ENCODE data around the gene C11orf97.
A peak's percentile ranks its signal among the peaks of the same experiment; 100 is the strongest.

The C11orf97 gene

DNA sequence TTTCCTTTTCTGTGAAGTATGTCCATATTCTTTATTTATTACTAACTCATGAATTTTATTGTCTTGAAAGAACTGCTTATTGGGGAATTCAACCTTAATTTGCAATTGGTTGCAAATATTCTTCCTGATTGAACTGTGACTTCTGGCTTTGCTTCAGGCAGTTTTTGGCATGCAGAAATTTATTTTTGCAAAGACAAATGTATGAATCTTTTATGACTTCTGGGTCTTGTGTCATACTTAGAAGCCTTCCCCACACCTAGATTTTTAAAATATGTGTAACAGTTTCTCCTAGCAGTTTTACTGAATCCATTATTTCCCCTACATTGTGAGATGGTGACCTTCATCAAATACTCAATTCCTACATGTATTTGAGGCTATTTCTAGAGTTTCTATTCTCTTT lies 30.9 kb upstream of the C11orf97 start:
- TF ChIP-seq SP2 (tag by site-specific recombination; IDR thresholded peaks at IDR 0.05) (no peak), REST (tag by site-specific recombination; IDR thresholded peaks at IDR 0.05) (no peak)
- TF ChIP-seq, protein P1, sequence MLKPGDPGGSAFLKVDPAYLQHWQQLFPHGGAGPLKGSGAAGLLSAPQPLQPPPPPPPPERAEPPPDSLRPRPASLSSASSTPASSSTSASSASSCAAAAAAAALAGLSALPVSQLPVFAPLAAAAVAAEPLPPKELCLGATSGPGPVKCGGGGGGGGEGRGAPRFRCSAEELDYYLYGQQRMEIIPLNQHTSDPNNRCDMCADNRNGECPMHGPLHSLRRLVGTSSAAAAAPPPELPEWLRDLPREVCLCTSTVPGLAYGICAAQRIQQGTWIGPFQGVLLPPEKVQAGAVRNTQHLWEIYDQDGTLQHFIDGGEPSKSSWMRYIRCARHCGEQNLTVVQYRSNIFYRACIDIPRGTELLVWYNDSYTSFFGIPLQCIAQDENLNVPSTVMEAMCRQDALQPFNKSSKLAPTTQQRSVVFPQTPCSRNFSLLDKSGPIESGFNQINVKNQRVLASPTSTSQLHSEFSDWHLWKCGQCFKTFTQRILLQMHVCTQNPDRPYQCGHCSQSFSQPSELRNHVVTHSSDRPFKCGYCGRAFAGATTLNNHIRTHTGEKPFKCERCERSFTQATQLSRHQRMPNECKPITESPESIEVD (tag by site-specific recombination; IDR thresholded peaks at IDR 0.05) = no peak
- Histone ChIP-seq H3K4me1 (ENCODE audit: control insufficient read depth, insufficient read depth, low read length) (no peaks in the 10 kb centered on the region), H3K36me3 (ENCODE audit: control insufficient read depth in 2 of 2, insufficient read depth in 1 of 2, low read length in 2 of 2) (peaks cover 36 to 86% of the 10 kb centered on the region in 2 experiments), H3K27ac (ENCODE audit: extremely low read depth, low read depth, low read length) (no peak overlapping the region), H3K9me3 (ENCODE audit: control insufficient read depth, insufficient read depth, low read depth, low read length) (no peaks in the 10 kb centered on the region), H3K4me3 (ENCODE audit: low read depth, low read length) (no peak overlapping the region)
- ChIA-PET CTCF (no interaction called here), POLR2A (no interaction called here)

- H3K9me3 ChIP-seq (ENCODE audit: control insufficient read depth, insufficient read depth, low read depth, low read length) = no peaks in the 10 kb centered on the region
- H3K4me1 ChIP-seq (ENCODE audit: control insufficient read depth, insufficient read depth, low read length) = no peaks in the 10 kb centered on the region
- ChIA-PET CTCF (interaction anchor here (0.7 kb wide), 1 partner anchor 510 kb away, joined by 4 read pairs; no protein-coding TSS in a partner anchor), POLR2A (no interaction called here)
- no peak overlapping the region for H3K27ac ChIP-seq (ENCODE audit: extremely low read depth, low read depth, low read length)
- TF ChIP-seq ZNF76 (tag by site-specific recombination; IDR thresholded peaks at IDR 0.05; ENCODE audit: borderline replicate concordance, low read depth) = no peak
- no peak for TF ChIP-seq ZNF48 (tag by site-specific recombination; IDR thresholded peaks at IDR 0.05)
- no peak for TF ChIP-seq KLF7 (tag by site-specific recombination; IDR thresholded peaks at IDR 0.05; ENCODE audit: borderline replicate concordance)
- H3K4me3 ChIP-seq (ENCODE audit: low read depth, low read length) = no peak overlapping the region
- peaks cover 28 to 92% of the 10 kb centered on the region in 2 experiments for H3K36me3 ChIP-seq (ENCODE audit: control insufficient read depth in 2 of 2, insufficient read depth in 1 of 2, low read length in 2 of 2)
Measured at GRCh38 chr11:94486068-94486467, 26.2 kb upstream of the C11orf97 start.

GRCh38 chr11:94493281-94494125 lies 18.8 kb upstream of the C11orf97 start, which contains the start of the genes ANKRD49 and MRE11:
Gene ANKRD49, plus strand, starts transcription at chr11:94493984. Its CDS starts 2,710 bp downstream, at chr11:94496694.
Gene MRE11, minus strand, starts transcription at chr11:94493844. Its CDS starts 1,043 bp downstream, at chr11:94492801.
- H3K4me3 ChIP-seq (ENCODE audit: low read depth, low read length) = peak within 1 kb of the TSS; percentile 93
- ChIA-PET POLR2A (interaction anchor here (0.6 to 2.3 kb wide), 4 partner anchors 10 to 709 kb away, joined by 3 to 5 read pairs (median 5); partner anchors contain the start of genes FUT4, MED17 and PANX1), CTCF (interaction anchor here (1.5 kb wide), 1 partner anchor 598 kb away, joined by 3 read pairs; no protein-coding TSS in a partner anchor)
- no peaks in the 10 kb centered on the region for H3K9me3 ChIP-seq (ENCODE audit: control insufficient read depth, insufficient read depth, low read depth, low read length)
- H3K36me3 ChIP-seq (ENCODE audit: control insufficient read depth in 2 of 2, insufficient read depth in 1 of 2, low read length in 2 of 2) = peaks cover 10 to 44% of the 10 kb centered on the region in 2 experiments
- no peaks in the 10 kb centered on the region for H3K4me1 ChIP-seq (ENCODE audit: control insufficient read depth, insufficient read depth, low read length)
- H3K27ac ChIP-seq (ENCODE audit: extremely low read depth, low read depth, low read length) = peak within 1 kb of the TSS; percentile 98
- no peak for TF ChIP-seq BCL6B (tag by site-specific recombination; IDR thresholded peaks at IDR 0.05)
- TF ChIP-seq ZNF48 (tag by site-specific recombination; IDR thresholded peaks at IDR 0.05) = no peak
- no peak for TF ChIP-seq ZNF148 (tag by site-specific recombination; IDR thresholded peaks at IDR 0.05; ENCODE audit: borderline replicate concordance)
- TF ChIP-seq, protein P2, sequence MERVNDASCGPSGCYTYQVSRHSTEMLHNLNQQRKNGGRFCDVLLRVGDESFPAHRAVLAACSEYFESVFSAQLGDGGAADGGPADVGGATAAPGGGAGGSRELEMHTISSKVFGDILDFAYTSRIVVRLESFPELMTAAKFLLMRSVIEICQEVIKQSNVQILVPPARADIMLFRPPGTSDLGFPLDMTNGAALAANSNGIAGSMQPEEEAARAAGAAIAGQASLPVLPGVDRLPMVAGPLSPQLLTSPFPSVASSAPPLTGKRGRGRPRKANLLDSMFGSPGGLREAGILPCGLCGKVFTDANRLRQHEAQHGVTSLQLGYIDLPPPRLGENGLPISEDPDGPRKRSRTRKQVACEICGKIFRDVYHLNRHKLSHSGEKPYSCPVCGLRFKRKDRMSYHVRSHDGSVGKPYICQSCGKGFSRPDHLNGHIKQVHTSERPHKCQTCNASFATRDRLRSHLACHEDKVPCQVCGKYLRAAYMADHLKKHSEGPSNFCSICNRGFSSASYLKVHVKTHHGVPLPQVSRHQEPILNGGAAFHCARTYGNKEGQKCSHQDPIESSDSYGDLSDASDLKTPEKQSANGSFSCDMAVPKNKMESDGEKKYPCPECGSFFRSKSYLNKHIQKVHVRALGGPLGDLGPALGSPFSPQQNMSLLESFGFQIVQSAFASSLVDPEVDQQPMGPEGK (tag by site-specific recombination; IDR thresholded peaks at IDR 0.05) = peak; percentile 82
- no peak for TF ChIP-seq ZNF623 (tag by site-specific recombination; IDR thresholded peaks at IDR 0.05)
- TF ChIP-seq ZNF19 (tag by site-specific recombination; IDR thresholded peaks at IDR 0.05; ENCODE audit: low read depth) = no peak
- no peak for TF ChIP-seq ZNF670 (tag by site-specific recombination; IDR thresholded peaks at IDR 0.05; ENCODE audit: low read depth)
- TF ChIP-seq ZBTB21 (tag by site-specific recombination; IDR thresholded peaks at IDR 0.05) = 0 out of 2 replicates have a peak, but pooled peaks have one; percentile 22
- TF ChIP-seq ZNF555 (tag by site-specific recombination; conservative IDR thresholded peaks at IDR 0.05) = no peak
- TF ChIP-seq ZNF24 (tag by site-specific recombination; IDR thresholded peaks at IDR 0.05) = peak; percentile 65; the same call in 1 of the 2 replicates
- TF ChIP-seq, protein P3, sequence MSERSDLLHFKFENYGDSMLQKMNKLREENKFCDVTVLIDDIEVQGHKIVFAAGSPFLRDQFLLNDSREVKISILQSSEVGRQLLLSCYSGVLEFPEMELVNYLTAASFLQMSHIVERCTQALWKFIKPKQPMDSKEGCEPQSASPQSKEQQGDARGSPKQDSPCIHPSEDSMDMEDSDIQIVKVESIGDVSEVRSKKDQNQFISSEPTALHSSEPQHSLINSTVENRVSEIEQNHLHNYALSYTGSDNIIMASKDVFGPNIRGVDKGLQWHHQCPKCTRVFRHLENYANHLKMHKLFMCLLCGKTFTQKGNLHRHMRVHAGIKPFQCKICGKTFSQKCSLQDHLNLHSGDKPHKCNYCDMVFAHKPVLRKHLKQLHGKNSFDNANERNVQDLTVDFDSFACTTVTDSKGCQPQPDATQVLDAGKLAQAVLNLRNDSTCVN (tag by site-specific recombination; optimal IDR thresholded peaks at IDR 0.05) = peak; percentile 35
